OCI-LY7 (cell line): ENCODE data around the gene MLPH. TPM values are rescaled to one million over a fixed set of nuclear protein-coding genes. Genes with fewer than 3 reads are reported as not detected.

ENCODE experiments used
- BruUV-seq: library from RNA; stranded (reverse); fragments of 400-500 nt; replicated peaks from 2 replicates; lab custom pipeline; 2021; lab: Mats Ljungman, UMichigan
- CTCF ChIA-PET: fragments of 300-600 bp; sonication (Branson Sonifier 250); formaldehyde crosslinking; loops from one replicate; lab custom pipeline; 2022; ENCODE audit warnings: antibody characterized with exemption; ENCODE audit not compliant: unreplicated experiment; lab: Charles Lee
- POLR2A ChIA-PET: fragments of 300-600 bp; sonication (Branson Sonifier 250); formaldehyde crosslinking; loops from one replicate; lab custom pipeline; 2022; ENCODE audit warnings: antibody characterized with exemption; lab: Charles Lee
- DNase-seq: peaks from one replicate; pipeline ENCODE4 v3.0.0-alpha.2; 2015; ENCODE audit warnings: low spot score
- H2AFZ ChIP-seq: fragments of 200-600 bp; sonication (generic), shearing (Covaris generic); 2 replicates; pipeline ENCODE4 v1.6.1; 2014; ENCODE audit warnings: mild to moderate bottlenecking, antibody characterized with exemption, low read length, moderate library complexity
- H3K27ac ChIP-seq: fragments of 200-600 bp; sonication (generic); 2 replicates; pipeline ENCODE4 v1.5.1; 2014; ENCODE audit warnings: mixed run types, low read depth, mild to moderate bottlenecking, moderate library complexity, low read length, inconsistent platforms; ENCODE audit not compliant: poor library complexity, severe bottlenecking
- H3K36me3 ChIP-seq: fragments of 200-600 bp; sonication (generic); 2 replicates; pipeline ENCODE4 v1.6.1; 2014; ENCODE audit warnings: mild to moderate bottlenecking, antibody characterized with exemption, low read length, moderate library complexity, mixed read lengths; ENCODE audit not compliant: insufficient read depth
- H3K4me1 ChIP-seq: fragments of 200-600 bp; sonication (generic); 2 replicates; pipeline ENCODE4 v1.5.1; 2014; ENCODE audit warnings: mild to moderate bottlenecking, low read length; ENCODE audit not compliant: insufficient read depth, poor library complexity, severe bottlenecking
- H3K4me2 ChIP-seq: fragments of 200-600 bp; sonication (generic); 2 replicates; pipeline ENCODE4 v1.6.1; 2014; ENCODE audit warnings: mild to moderate bottlenecking, low read length
- H3K4me3 ChIP-seq: fragments of 200-600 bp; sonication (generic); 2 replicates; pipeline ENCODE4 v1.5.1; 2014; ENCODE audit warnings: mild to moderate bottlenecking, low read depth, low read length; ENCODE audit not compliant: poor library complexity, severe bottlenecking
- H3K79me2 ChIP-seq: fragments of 200-600 bp; sonication (generic); 2 replicates; pipeline ENCODE4 v1.6.1; 2016; ENCODE audit warnings: low read depth, mild to moderate bottlenecking, low read length, moderate library complexity, mixed read lengths; ENCODE audit not compliant: insufficient read depth
- H3K9me2 ChIP-seq: fragments of 200-600 bp; sonication (generic); 2 replicates; pipeline ENCODE4 v1.6.1; 2016; ENCODE audit warnings: mild to moderate bottlenecking, low read length, mixed read lengths; ENCODE audit not compliant: insufficient read depth
- H3K9me3 ChIP-seq: fragments of 200-600 bp; sonication (generic); 2 replicates; pipeline ENCODE4 v1.6.1; 2014; ENCODE audit warnings: mild to moderate bottlenecking, mixed run types, low read length, mixed read lengths
- H4K20me1 ChIP-seq: fragments of 200-600 bp; sonication (generic); 2 replicates; pipeline ENCODE4 v1.6.1; 2014; ENCODE audit warnings: mild to moderate bottlenecking, antibody characterized with exemption, low read length, moderate library complexity, mixed read lengths; ENCODE audit not compliant: insufficient read depth
- EZH2phosphoT487 ChIP-seq: fragments of 200-600 bp; sonication (generic); IDR thresholded peaks from 2 replicates; pipeline ENCODE4 v1.6.1; 2018; ENCODE audit warnings: low read depth, borderline replicate concordance, mild to moderate bottlenecking, mixed run types, antibody characterized with exemption, low read length, moderate library complexity, mixed read lengths
- intact Hi-C: fragments of 100-400 bp; cut with micrococcal nuclease; formaldehyde crosslinking; loops from one replicate; pipeline ENCODE4 v1.10.0; 2022; ENCODE audit not compliant: unreplicated experiment
- total RNA-seq, 2 experiments: library from RNA; depleted of rRNA in 1 of 2; stranded (reverse); fragments of >200 nt in 1 of 2; shearing (Covaris generic) in 1 of 2; gene quantifications; 2 replicates each; pipeline ENCODE4 v1.2.3, GENCODE V29; 2014 to 2022
- TF ChIP-seq, protein P1 (sequence below): fragments of 200-600 bp; sonication (generic); conservative IDR thresholded peaks from 2 replicates; pipeline ENCODE4 v1.5.1; 2014; ENCODE audit warnings: mild to moderate bottlenecking, antibody characterized with exemption, low read length, moderate library complexity, mixed read lengths

MLPH gene
- total RNA-seq, 2 experiments from 2014 or later: not detected

DNA sequence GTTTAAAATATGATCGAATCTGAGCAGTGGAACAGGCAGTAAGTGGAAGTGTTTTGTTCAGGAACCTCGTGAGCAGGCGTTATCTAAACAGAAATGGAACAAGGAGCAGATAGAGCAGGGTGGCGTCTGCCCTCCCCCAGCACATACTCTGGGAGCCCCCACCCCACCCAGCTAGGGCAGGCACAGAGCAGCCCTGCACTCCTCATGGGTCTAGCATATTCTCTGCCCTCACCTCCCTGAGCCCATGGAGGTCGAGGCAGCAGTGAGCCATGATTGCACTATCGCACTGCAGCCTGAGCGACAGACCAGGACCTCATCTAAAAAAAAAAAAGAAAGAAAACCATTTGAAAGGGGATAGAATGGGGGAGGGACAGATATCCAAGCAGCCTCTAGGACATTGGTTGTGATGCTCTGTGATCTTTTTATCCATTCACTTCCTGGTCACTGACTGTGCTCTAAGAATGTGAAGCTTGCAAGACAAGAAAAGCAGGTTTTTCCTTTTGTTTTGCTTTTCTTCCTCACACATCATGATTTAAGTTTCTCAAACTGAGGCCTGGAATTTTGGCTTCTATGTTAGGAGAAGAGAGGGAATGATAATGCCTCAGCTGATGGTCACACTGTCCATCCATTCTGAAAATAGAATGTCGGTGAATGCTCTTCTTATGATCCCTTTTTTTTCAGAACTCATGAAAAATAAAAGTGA is 3.1 kb downstream of the MLPH start:
- CTCF ChIA-PET: no interaction called here
- Histone ChIP-seq H3K79me2 (no peaks in the 10 kb centered on the region), H3K27ac (no peak overlapping the region), H3K4me2 (no peak overlapping the region), H3K4me3 (no peak overlapping the region), H2AFZ (no peak overlapping the region), H3K9me3 (peaks cover 11% of the 10 kb centered on the region), H3K4me1 (no peaks in the 10 kb centered on the region), H4K20me1 (no peaks in the 10 kb centered on the region), H3K36me3 (no peaks in the 10 kb centered on the region), H3K9me2 (no peaks in the 10 kb centered on the region)
- no peak for TF ChIP-seq EZH2phosphoT487
- TF ChIP-seq, protein P1, sequence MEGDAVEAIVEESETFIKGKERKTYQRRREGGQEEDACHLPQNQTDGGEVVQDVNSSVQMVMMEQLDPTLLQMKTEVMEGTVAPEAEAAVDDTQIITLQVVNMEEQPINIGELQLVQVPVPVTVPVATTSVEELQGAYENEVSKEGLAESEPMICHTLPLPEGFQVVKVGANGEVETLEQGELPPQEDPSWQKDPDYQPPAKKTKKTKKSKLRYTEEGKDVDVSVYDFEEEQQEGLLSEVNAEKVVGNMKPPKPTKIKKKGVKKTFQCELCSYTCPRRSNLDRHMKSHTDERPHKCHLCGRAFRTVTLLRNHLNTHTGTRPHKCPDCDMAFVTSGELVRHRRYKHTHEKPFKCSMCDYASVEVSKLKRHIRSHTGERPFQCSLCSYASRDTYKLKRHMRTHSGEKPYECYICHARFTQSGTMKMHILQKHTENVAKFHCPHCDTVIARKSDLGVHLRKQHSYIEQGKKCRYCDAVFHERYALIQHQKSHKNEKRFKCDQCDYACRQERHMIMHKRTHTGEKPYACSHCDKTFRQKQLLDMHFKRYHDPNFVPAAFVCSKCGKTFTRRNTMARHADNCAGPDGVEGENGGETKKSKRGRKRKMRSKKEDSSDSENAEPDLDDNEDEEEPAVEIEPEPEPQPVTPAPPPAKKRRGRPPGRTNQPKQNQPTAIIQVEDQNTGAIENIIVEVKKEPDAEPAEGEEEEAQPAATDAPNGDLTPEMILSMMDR: no peak
- BruUV-seq: no TSS peak
- POLR2A ChIA-PET: no interaction called here
- intact Hi-C loops: no loop called here
- no peak for DNase-seq

DNA sequence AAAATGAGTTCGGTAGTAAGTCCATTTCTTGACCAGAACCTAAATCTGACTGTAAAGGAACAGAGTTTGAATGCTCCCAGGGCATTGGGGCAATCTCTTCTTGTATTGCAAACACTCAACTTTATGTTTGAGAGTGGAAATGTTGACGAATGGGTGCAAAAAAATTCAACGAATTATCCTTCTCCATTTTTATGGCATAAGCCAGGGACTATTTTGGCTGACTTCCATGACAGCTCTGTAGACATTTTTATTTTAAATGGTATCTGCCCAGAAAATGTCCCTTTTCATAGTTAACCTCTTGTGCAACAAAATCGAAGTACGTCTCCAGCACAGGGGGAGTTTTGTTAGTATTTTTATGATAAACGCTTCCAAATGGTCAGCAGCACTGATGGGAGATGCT is 3.7 kb downstream of the MLPH start:
- no peak overlapping the region for H3K4me2 ChIP-seq
- no peaks in the 10 kb centered on the region for H3K79me2 ChIP-seq
- no peak for DNase-seq
- no peak overlapping the region for H2AFZ ChIP-seq
- TF ChIP-seq, protein P1: no peak
- TF ChIP-seq EZH2phosphoT487: no peak
- CTCF ChIA-PET: no interaction called here
- peaks cover 11% of the 10 kb centered on the region for H3K9me3 ChIP-seq
- H4K20me1 ChIP-seq: no peaks in the 10 kb centered on the region
- no peak overlapping the region for H3K27ac ChIP-seq
- intact Hi-C loops: no loop called here
- no TSS peak for BruUV-seq
- POLR2A ChIA-PET: no interaction called here
- no peaks in the 10 kb centered on the region for H3K4me1 ChIP-seq
- H3K4me3 ChIP-seq: no peak overlapping the region
- no peaks in the 10 kb centered on the region for H3K9me2 ChIP-seq
- no peaks in the 10 kb centered on the region for H3K36me3 ChIP-seq

DNA sequence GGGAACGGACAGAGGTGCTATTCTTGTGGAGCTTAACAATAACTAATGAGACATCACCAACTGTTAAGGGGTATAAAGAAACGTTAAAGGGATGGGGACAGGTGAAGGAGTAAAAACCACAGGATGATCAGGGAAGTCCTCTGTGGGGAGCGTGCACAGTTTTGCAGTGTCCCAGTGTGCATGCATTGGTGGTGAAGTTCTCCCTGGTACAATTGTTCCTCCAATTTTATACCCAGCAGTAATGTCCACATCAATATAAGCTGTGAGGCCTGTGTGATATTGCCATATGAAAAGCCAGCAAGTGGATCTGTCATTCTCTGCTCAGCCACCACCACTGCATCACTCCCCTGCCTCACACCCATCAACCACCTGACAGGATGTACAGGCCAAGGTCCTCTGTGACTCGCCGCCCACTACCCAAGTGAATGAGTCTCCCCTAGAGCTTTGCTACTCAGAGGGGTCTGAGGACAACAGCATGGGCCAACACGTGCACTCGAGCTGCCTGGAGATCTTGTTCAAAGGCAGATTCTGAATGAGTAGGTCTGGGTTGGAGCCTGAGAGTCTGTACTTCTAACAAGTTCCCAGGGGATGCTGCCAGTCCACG is 4.6 kb downstream of the MLPH start:
- CTCF ChIA-PET: no interaction called here
- BruUV-seq: no TSS peak

More for the DNA sequence above, 4.6 kb downstream of the MLPH start:
- Histone ChIP-seq H4K20me1 (no peaks in the 10 kb centered on the region), H3K4me1 (no peaks in the 10 kb centered on the region), H3K36me3 (no peaks in the 10 kb centered on the region), H3K27ac (no peak overlapping the region), H3K9me2 (no peaks in the 10 kb centered on the region), H2AFZ (no peak overlapping the region), H3K79me2 (no peaks in the 10 kb centered on the region), H3K4me2 (no peak overlapping the region), H3K9me3 (peaks cover 11% of the 10 kb centered on the region), H3K4me3 (no peak overlapping the region)
- TF ChIP-seq, protein P1: no peak
- no peak for TF ChIP-seq EZH2phosphoT487
- POLR2A ChIA-PET: no interaction called here
- DNase-seq: no peak
- intact Hi-C loops: no loop called here
